Smooth muscle cell of trachea (primary cell): Measurements from ENCODE around the gene HTN1. TPM values are rescaled to one million over a fixed set of nuclear protein-coding genes. Genes with fewer than 3 reads are reported as not detected.

Source experiments
- total RNA-seq: library from RNA; depleted of rRNA; stranded (reverse); fragments of >200 nt; gene quantifications from 2 replicates; pipeline ENCODE4 v1.2.1, GENCODE V29; 2014

Gene HTN1
- total RNA-seq = not detected in 2 replicates

GRCh38 chr4:70050138-70050537, at the start of gene HTN1:
HTN1 (plus strand) TSS chr4:70050438; CDS start chr4:70053077, 2,639 bp downstream.

GRCh38 chr4:70028159-70028558, 22.1 kb upstream of the HTN1 start, which contains the start of gene HTN3:
HTN3 (plus strand) TSS chr4:70028459; CDS start chr4:70030741, 2,282 bp downstream.

Other genes starting within 250 kb of the HTN1 start
- gene SULT1E1, start 190.3 kb upstream of the HTN1 start, total RNA-seq = 0.44 TPM in 1 of 2 replicates, not detected in the other
- not detected in 2 replicates for gene CSN1S1, start 119.4 kb upstream of the HTN1 start, total RNA-seq
- gene CSN2, start 84.7 kb upstream of the HTN1 start, total RNA-seq = not detected in 2 replicates
- not detected in 2 replicates for gene STATH, start 54.5 kb upstream of the HTN1 start, total RNA-seq
- gene HTN3, start 22.0 kb upstream of the HTN1 start, total RNA-seq = not detected in 2 replicates
- not detected in 2 replicates for gene PRR27, start 103.8 kb downstream of the HTN1 start, total RNA-seq
- not detected in 2 replicates for gene ODAM, start 145.3 kb downstream of the HTN1 start, total RNA-seq
- not detected in 2 replicates for gene FDCSP, start 175.7 kb downstream of the HTN1 start, total RNA-seq
- gene CSN3, start 192.2 kb downstream of the HTN1 start, total RNA-seq = not detected in 2 replicates